HG03103 (cell line): Measurements from ENCODE around the gene CPSF4L.

Experiments
- ATAC-seq: cut with Tn5 transposase; IDR thresholded peaks from one replicate; pipeline ENCODE4 v1.9.1; 2021; ENCODE audit warnings: low read depth; ENCODE audit not compliant: unreplicated experiment

CPSF4L gene

DNA sequence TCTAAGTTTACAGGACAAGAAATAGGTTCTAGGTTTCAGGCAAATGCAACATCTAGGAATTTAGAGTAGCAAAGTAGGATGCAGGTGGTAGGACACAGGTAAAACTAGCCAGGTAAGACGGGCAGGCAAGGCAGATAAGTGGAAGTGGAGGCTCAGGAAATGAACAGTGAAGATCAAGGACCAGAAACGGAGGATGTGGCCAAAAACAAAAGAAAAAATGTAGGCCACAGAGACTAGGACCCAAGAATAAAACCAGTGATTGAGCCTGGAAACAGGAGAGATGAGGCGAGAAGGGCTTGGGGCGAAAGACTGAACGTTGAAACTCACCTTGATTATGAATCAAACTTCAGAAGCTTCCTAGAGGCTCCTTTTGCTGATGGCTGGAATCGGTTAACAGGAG is 24.0 kb downstream of the CPSF4L start:
- ATAC-seq: no peak

DNA sequence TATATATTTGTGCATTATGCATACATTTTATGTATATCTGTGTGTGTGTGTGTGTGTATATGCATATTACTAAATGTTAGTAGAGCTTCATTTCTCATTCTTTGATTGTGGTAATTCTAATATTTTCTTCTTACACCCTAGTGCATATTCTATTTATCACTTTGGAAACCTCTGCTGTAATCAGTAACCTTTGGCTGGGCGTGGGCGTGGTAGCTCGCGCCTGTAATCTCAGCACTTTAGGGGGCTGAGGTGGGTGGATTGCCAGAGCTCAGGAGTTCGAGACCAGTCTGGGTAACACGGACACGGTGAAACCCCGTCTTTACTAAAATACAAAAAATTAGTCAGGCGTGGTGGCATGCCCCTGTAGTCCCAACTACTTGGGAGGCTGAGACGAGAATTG is 26.9 kb downstream of the CPSF4L start:
- ATAC-seq: no peak

DNA sequence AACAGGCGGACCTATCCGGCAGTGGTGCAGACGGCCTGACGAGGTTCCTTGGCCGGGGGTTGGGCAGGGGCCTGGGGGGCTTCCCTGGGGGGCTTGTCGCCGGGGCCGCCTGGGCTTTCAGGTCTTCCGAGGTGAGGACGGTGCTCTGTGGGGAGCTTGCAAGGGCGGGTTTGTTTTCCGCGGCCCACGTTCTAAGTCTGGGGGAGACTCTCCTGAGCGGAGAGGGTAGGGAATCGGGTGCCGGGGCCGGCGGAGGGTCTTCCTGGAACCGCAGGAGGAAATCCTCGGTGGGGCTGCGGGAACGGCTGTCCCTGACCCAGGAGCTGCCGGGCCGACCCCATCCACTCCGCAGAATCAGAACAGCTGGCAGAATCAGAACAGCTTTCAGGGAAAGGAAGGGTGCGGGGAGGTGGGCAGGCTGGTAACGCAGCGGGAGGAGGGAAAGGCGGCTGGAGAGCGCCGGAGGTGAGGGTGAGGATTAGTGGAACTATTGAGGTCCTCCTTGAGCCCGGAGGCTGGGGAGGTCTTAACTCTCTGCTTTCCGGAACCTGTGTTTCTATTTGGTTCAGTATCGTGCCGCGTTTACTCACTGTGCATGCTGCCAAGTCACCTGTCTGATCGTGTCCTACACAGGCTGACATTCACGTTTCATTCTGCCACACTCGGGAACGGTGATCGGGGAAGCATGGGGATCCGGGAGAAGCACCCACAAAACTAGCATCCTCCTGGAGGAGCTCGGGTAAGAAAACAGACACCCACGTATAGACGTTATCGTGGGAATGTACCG is 28.9 kb downstream of the CPSF4L start:
- peak; percentile 22 for ATAC-seq

DNA sequence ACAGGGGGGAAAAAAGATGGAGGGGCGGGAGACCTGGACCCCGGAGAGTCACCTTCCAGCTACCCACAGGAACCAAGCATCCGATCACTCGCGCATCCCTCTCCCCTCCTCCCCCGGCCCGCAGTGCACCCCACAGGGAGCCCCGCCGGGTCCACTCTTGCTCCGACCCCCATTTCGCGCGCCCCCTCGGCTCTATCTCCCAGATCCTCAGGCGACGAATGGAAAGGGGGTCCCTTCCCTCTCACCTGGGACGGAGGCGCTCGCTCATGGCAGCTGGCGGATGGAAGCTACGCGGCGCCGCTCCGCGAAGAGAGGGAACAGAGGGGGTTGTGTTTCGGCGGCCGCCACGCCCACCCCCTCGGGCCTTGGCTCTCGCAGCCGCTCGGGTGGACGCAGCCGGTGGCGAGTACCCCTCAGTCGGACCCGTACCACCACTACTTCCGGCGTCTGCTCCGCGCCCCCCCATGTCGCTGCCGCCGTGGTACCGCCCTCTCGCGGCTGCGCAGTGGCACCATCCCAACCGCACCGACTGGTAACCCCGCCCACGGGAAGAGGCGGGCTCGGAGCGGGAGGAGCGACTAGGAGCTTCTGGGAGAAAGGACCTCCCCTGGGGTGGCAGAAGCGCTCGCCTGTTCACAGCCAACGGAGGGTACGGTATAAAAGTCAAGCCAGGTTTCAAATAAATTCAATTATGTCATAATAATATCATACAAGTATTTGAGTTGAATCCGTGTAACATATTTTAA is 29.7 kb downstream of the CPSF4L start:
- peak; percentile 63 for ATAC-seq

DNA sequence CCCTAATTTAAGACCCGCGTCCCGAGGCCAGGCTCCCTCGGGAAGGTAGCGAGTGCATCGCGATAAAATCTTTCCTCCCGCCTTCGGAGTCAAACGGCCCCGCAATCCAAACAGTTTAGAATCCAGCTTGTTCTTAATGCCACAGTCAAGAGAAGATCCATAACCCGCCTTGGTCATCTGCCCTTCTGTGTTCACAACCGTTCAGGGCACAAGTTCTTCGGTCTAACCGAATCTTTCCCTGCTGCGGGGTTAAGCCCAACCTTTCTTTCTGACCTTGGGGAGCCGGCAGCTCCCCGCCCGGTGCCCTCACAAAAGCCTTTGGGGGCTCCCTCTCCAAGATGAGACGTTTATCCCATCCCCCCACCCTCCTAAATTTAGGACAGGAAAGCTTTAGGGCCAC is 30.3 kb downstream of the CPSF4L start:
- ATAC-seq: no peak

DNA sequence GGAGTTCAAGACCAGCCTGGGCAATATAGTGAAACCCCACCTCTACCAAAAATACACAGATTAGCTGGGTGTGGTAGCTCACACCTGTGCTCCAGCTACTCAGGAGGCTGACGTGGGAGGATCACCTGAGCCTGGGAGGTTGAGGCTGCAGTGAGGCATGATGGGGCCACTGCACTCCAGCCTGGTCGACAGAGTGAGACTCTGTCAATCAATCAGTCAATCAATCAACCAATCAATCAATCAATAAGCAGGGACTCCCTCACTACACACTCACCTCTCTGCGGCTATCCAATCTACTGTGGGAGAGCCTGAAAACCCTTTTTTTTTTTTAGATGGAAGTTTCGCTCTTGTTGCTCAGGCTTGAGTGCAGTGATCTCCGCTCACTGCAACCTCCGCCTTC is 31.6 kb downstream of the CPSF4L start:
- ATAC-seq: no peak

DNA sequence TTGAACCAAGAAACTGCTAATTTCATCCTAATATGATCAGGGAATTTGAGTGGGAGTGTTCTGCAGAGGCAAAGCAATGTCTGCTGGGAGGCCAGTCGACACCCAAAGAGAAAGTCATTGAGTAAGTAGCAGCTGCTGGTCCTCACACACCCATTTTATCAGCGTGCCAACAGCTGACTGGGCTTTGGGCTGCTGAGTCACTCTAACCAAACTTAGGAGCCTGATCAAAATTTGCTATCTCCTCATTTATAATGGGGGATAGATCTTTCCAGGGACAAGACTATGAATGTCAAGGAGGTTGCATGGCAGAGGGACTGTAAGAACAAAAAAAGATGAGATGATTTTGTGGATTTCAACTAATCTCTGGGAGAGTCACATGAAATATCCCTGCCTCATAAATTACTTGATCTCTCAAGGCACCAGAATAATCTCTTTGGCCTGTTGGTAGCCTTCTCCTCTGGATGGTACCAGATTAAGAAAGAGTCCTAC is 32.9 kb downstream of the CPSF4L start:
- no peak for ATAC-seq

DNA sequence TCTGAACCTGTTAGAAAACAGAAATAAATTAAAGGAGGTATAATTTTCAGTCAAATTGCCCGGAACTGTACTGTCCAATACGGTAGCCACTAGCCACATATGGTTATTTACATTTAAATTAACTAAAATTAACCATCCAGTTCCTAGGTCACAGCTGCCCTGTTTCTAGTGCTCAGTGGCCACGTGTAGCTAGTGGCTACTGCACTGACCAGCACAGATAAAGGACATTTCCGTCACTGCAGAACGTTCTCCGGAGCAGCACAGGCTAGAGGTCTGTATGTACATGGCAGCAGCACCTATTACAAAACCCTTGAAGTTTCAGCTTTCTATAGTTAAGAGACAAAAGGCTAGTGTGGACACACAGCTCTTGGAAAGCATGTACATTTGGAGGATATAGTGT is 33.7 kb downstream of the CPSF4L start:
- ATAC-seq: no peak

DNA sequence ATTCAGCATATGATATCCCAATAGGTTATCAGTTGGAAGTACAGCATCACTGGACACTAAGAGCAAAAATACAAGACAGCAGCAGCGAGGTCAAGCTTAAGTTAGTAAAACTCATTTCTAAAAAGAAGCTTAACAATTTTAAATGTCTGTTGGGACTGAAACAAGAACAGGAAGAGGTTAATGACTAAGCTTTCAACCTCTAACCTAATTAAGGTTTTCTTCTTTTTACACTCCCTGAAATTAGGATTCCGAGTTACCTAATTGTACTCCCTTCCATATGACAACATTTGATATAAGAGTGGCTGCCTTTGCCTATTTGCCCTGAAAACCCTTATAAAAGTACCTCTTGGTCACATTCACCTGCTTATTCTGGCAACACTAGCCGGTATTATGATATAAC is 34.3 kb downstream of the CPSF4L start:
- no peak for ATAC-seq

DNA sequence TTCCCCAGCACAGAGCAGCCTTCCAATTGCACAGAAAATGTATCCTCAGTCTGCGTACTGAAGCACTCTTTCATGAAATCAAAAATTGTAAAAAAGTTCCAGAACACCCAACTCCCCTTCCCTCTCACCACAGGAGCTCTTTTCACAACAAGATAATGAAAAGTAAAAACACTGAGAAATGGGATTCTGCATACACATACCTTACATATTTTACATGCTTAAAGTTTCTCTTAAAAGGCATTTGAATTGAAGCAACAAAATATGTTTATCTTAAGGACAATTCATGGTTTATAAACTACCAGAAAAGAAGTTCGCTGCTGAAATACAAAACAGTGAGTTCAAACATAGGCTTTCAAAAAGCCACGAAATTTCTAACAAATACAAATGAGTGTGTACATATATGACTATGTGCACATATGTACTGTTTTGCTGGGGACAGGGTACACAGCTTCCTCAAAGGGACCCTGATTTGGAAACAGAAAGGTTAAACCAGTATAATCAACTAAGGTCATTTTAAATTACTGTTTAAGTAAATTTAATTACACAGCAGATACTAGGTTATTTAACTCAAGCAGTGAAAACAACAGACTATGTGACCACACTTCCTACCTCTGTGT is 35.0 kb downstream of the CPSF4L start:
- ATAC-seq: no peak

DNA sequence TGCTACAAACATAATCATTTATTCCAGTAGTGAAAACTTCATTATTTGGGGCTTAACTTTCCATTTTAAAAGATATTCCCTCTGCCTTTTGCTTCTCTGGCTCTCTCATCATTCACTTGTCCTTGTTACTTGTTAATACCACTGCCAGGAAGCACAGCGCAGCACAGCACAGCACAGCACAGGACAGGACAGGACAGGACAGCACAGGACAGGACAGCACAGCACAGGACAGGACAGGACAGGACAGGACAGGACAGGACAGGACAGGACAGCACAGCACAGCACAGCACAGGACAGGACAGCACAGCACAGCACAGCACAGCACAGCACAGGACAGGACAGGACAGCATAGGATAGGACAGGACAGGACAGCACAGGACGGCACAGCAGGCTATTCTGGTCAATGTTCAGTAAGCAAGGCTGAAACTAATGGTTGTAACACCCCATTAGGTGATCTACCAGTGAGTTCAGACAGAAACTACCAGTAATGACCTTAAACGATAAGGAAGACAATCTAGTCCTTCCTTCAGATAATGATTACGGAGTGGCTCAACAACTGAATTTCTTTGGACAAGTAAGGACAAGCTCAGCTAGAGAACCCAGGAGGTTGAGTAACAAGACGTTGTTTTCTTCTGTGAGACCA is 36.9 kb downstream of the CPSF4L start:
- ATAC-seq: no peak

DNA sequence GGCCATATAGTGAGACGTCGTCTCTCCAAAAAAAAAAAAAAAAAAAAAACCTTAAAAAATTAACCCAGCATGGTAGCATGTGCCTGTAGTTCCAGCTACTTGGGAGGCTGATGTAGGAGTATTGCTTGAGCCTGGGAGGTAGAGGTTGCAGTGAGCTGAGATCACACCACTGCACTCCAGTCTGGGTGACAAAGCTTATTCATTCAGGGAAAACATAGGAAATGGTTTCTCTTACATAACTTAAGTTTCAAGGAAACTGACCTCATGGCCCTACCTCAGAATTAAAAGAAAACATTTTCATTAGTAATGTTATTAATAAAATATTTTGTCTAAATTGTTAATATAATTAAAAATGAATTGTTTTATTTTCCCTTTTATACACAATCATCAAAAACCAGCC is 37.4 kb downstream of the CPSF4L start:
- ATAC-seq: no peak

DNA sequence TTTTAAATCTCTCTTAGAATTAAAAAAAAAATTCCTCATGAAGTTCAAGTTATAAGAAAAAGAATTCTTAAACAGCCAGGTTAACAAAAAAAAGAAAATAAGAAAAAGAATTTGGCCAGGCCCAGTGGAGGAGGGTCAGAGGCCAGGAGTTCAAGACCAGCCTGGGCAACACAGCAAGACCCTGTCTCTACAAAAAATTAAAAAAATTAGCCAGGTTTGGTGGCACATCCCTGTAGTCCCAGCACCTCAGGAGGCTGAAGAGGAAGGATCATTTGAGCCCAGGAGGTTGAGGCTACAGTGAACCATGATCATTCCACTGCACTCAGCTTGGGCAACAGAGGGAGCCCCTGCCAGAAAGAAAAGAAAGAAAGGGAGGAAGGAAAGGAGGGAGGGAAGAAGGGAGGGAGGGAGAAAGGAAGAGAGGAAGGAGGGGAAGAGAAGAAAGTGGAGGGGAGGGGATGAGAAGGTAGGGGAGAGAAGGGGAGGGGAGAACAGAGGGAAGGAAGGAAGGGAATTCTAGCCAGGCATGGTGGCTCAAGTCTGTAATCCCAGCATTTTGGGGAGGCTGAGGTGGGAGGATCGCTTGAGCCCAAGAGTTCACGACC is 38.0 kb downstream of the CPSF4L start:
- ATAC-seq: no peak

DNA sequence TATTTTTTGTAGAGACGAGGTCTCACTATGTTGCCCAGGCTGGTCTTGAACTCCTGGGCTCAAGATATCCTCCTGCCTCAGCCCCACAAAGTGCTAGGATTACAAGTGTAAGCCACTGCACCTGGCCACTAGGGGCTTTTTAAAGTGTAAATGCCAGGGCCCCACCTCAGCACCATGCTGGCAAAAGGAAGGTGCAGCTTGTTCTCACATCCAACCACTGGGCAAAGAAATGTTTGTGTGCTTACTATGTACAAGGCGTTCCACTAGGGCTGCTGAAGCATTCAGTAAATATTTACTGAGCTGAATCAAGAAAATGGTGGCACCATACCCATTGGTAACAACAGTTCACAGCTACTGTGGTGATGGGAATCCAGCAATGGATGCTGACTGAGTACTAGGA is 46.2 kb downstream of the CPSF4L start:
- ATAC-seq: no peak

DNA sequence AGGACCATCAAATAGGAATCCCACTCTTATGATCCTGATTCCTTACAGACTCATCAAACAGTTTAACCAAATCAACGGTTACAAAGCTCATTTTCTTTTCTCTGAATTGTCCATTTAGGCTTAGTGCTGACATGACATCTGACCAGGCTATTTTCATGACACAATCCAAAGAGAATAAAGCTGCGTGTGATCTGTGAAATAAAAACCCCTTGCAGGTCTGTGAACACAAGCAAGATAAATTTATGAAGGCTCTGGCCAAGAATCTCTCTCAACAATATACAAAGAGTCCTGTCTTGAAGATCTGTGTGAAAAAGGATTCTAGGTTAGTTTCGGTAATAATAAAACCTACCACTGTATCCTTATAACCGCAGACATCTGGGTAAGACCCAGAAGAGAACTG is 46.8 kb downstream of the CPSF4L start:
- no peak for ATAC-seq

DNA sequence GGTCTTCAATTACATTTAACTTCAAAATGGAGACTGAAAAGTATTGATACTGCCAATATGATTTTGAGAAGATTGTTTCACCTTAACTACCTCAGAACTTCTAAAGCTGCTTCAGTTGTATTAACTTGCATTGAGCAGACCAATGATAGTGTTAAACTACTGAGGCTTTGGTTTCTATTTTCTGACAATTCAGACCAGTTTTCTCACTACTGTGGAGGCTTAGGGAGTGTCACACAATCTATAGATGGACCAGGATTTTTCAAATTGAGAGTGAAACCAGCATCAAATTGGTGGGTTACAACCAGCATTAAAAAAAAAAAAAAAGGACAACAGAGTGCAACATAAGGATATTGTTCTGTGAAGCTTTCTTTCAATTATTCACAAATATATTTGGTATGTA is 47.7 kb downstream of the CPSF4L start:
- no peak for ATAC-seq

DNA sequence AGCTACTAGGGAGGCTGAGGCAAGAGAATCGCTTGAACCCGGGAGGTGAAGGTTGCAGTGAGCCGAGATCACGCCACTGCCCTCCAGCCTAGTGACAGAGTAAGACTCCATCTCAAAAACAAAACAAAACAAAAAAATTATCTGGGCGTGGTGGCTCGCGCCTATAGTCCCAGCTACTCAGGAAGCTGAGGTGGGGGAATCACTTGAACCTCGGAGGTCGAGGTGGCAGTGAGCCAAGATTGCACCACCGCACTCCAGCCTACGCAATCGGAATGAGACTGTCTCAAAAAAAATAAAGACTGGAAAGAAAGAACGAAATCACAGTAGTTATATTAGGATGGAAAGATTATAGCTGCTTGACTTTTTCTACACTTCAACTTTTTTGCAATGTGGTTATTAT is 49.9 kb downstream of the CPSF4L start:
- no peak for ATAC-seq

DNA sequence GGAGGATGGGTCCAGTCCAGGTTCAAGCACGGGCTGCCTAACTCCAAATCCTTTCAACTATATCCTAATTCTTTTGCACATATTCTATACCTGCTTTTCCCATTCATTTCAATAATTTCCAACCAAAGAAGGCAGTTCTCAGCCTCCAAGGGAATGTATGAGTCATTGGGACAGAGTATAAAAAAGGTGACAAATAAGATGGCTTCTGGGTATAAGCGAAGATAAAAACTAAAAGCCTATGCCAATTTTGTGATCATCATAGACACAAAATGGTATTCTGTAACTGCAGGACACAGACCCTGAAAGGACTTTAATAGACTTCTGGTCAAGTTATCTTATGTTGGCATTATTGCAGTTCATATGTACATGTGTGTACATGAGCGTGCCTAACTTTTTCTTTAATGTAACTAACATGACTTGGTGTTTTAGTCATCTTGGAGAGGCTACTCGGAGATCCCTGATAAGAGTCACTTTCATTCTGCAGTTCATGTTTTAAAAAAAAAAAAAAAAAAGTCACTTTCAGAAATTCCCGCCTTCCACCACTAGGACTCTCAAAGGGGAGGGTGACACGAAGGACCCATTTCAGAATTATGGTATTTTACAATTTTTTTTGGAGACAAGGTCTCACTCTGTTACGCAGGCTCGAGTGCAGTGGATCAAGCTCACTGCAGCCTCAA is 51.5 kb downstream of the CPSF4L start:
- no peak for ATAC-seq

DNA sequence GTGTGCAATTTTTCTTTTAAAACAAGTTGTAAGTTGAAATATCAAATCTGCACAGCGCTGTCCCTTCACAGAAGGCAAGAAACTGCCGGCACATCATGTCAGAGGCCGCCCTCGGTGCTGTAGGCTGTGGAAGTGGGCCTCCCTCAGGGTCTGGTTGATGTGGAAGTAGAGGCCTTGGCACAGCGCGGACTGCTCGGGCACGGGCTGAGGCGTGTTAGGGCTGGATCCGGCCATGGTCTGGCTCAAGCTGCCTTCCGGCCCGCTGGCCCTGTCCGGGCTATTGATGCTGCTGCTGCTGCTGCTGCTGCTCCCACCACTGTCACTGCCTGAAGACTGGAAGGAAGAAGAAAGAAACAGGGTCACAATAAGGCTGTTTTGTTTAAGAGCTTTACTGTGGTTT is 52.2 kb downstream of the CPSF4L start:
- ATAC-seq: no peak

DNA sequence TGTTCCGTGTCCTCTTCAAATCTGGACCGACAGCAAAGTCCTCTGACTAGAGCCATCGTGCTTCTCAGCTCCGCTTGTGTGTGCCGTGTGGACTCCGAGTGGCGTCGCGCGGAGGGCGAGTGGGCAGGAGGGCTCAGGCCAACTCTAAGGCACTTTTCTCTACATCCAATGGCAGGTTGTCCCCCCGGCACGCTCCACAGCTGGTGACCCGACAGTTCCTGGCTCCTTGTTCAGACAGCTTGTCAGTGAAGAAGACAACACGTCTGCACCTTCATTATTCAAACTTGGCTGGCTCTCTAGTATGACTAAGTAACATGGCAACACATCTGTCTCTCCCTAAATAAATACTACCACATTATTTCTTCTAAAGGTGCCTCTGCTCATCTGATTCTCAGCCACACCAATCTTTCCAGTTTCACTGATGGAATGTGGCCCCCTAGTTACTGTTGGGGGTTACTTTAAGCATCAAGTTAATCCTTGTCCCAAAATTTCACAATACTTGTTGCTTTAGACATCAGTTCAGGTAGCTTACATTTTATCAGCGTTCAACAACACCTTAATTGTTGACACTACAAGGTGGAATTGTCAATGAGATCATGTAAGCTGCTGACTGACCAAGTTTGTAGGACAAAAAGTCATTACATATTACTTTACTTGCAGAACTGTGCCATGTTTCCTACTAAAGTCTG is 53.4 kb downstream of the CPSF4L start:
- no peak for ATAC-seq
